GM20000 (cell line): ENCODE data around the gene TADA2B.

Experiments
- DNase-seq: peaks from one replicate; pipeline ENCODE4 v3.0.0; 2012; ENCODE audit warnings: low spot score
- CTCF ChIP-seq: IDR thresholded peaks from 2 replicates; pipeline ENCODE4 v1.5.1; 2012; ENCODE audit warnings: mild to moderate bottlenecking, control low read depth; ENCODE audit errors: extremely low read depth, missing control alignments

TADA2B gene

GRCh38 chr4:7009564-7009963 is 33.6 kb upstream of the TADA2B start:
- DNase-seq = no peak
- TF ChIP-seq CTCF = no peak

GRCh38 chr4:7013175-7013574 is 30.0 kb upstream of the TADA2B start:
- DNase-seq = no peak
- no peak for TF ChIP-seq CTCF

- no peak for DNase-seq
- no peak for TF ChIP-seq CTCF
Observed at GRCh38 chr4:7014815-7015214, 28.4 kb upstream of the TADA2B start.

GRCh38 chr4:7015383-7016035 is 27.7 kb upstream of the TADA2B start:
- TF ChIP-seq CTCF = no peak
- no peak for DNase-seq

- TF ChIP-seq CTCF = no peak
Observed at GRCh38 chr4:7016086-7016485, 27.1 kb upstream of the TADA2B start.

GRCh38 chr4:7016512-7016911 is 26.7 kb upstream of the TADA2B start:
- no peak for DNase-seq
- TF ChIP-seq CTCF = no peak

More at GRCh38 chr4:7016086-7016485, 27.1 kb upstream of the TADA2B start:
- DNase-seq = no peak

GRCh38 chr4:7017446-7018048 is 25.6 kb upstream of the TADA2B start:
- DNase-seq = no peak
- TF ChIP-seq CTCF = no peak
